ENCODE data around the gene NES.
A peak's percentile ranks its signal among the peaks of the same experiment; 100 is the strongest.

Gene NES

GRCh38 chr1:156666862-156667609 lies 10.2 kb downstream of the NES start:
- no peak overlapping the region for H2BK120ac ChIP-seq (ENCODE audit: low read depth, low read length)
- H4K91ac ChIP-seq (ENCODE audit: low read depth, low read length, poor library complexity), result no peak overlapping the region
- H2BK12ac ChIP-seq (ENCODE audit: low read length), result no peak overlapping the region
- H3K4me2 ChIP-seq (ENCODE audit: insufficient read depth, low read length, poor library complexity, severe bottlenecking), result no peak overlapping the region
- peak overlapping the region; percentile 14 for H3K23ac ChIP-seq (ENCODE audit: low read depth, low read length, poor library complexity)
- no peaks in the 10 kb centered on the region for H3K27me3 ChIP-seq (ENCODE audit: control insufficient read depth in 3 of 3, insufficient read depth in 3 of 3, low read depth in 1 of 3, low read length in 3 of 3)
- H3K14ac ChIP-seq (ENCODE audit: low read length), result peak overlapping the region; percentile 2
- H4K8ac ChIP-seq (ENCODE audit: low read depth, low read length), result peak overlapping the region; percentile 29
- H2AK5ac ChIP-seq (ENCODE audit: low read depth, low read length), result peak overlapping the region; percentile 59
- peaks cover 72 to 77% of the 10 kb centered on the region in 2 donors for H3K4me1 ChIP-seq (ENCODE audit: control insufficient read depth in 2 of 2, insufficient read depth in 1 of 2, low read depth in 1 of 2, low read length in 2 of 2)
- peaks cover 13% of the 10 kb centered on the region in 2 donors for H3K36me3 ChIP-seq (replicated peaks in 1 of 2; ENCODE audit: control insufficient read depth in 2 of 2, insufficient read depth in 2 of 2, low read length in 2 of 2)
- no peak overlapping the region for H2BK15ac ChIP-seq (ENCODE audit: low read length)
- H3K27ac ChIP-seq (replicated peaks; ENCODE audit: low read length), result peak overlapping the region; percentile 61
- peak overlapping the region; percentile 2 for H2BK5ac ChIP-seq (ENCODE audit: low read length)
- WGBS, 2 donors (ENCODE audit: extremely low coverage in 2 of 2, insufficient read length in 2 of 2, insufficient replicate concordance in 1 of 2), result no CpG with 5 or more reads among the region's 9 CpGs
- H3K4me3 ChIP-seq (ENCODE audit: low read length in 2 of 2), result no peak overlapping the region
- H3K9me3 ChIP-seq (replicated peaks in 1 of 2; ENCODE audit: control insufficient read depth in 2 of 2, insufficient read depth in 1 of 2, low read depth in 1 of 2, low read length in 2 of 2), result peaks cover 0 to 3% of the 10 kb centered on the region in 2 donors
- H3K4ac ChIP-seq (ENCODE audit: low read length), result no peak overlapping the region
- no peaks in the 10 kb centered on the region for H3K79me1 ChIP-seq (ENCODE audit: low read depth, low read length)
- DNase-seq (ENCODE audit: low spot score), result no peak
- H3K9ac ChIP-seq (ENCODE audit: low read depth, low read length, poor library complexity), result no peak overlapping the region
- H3K18ac ChIP-seq (ENCODE audit: low read length), result peak overlapping the region; percentile 95
- no peak overlapping the region for H2AFZ ChIP-seq (ENCODE audit: low read length)

- no peaks in the 10 kb centered on the region for H3K27me3 ChIP-seq (ENCODE audit: control insufficient read depth in 3 of 3, insufficient read depth in 3 of 3, low read depth in 1 of 3, low read length in 3 of 3)
These were observed 11.7 kb downstream of the NES start for GRCh38 chr1:156665539-156665938.

DNA sequence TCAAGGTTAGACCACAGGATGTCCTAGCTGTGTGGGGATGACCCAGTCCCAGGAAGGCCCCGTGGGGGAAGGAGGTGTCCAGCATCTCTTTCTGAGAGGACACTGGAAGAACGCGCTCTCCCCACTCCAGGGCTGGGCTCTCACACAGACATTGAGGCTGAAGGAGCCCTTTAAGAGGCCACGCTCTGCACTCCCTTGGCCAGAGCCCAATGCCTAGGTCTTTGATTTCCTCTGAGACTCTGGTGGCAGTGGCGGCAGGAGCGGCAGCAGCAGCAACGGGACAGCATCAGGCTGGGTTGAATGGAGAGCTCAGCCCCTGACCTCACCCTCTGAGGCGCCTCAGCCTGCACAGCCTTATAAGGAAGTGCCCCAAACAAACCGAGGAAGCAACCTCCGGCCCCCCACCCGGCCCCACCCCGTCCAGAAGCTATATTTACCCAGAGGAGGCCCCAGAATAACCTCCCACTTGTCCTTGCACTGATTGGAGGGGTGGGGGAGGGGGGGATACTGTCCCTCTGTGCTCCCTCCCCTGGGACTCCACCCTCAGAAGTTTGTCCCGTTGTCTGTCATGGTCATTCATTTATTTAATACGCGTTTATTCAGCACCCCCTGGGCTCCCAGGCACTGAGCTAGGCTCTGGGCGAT lies 12.3 kb downstream of the NES start:
- Histone ChIP-seq H3K27me3 (ENCODE audit: control insufficient read depth in 3 of 3, insufficient read depth in 3 of 3, low read depth in 1 of 3, low read length in 3 of 3) (no peaks in the 10 kb centered on the region), H3K4me3 (ENCODE audit: low read length in 2 of 2) (peak overlapping the region in 1 of 2 donors; percentile 9), H2BK5ac (ENCODE audit: low read length) (peak overlapping the region; percentile 25), H3K27ac (replicated peaks; ENCODE audit: low read length) (peak overlapping the region; percentile 82), H3K23ac (ENCODE audit: low read depth, low read length, poor library complexity) (no peak overlapping the region), H3K36me3 (replicated peaks in 1 of 2; ENCODE audit: control insufficient read depth in 2 of 2, insufficient read depth in 2 of 2, low read length in 2 of 2) (peaks cover 0 to 1% of the 10 kb centered on the region in 2 donors), H3K4me1 (ENCODE audit: control insufficient read depth in 2 of 2, insufficient read depth in 1 of 2, low read depth in 1 of 2, low read length in 2 of 2) (peaks cover 79 to 82% of the 10 kb centered on the region in 2 donors), H4K8ac (ENCODE audit: low read depth, low read length) (no peak overlapping the region), H2AFZ (ENCODE audit: low read length) (peak overlapping the region; percentile 46), H3K9me3 (replicated peaks in 1 of 2; ENCODE audit: control insufficient read depth in 2 of 2, insufficient read depth in 1 of 2, low read depth in 1 of 2, low read length in 2 of 2) (no peaks in the 10 kb centered on the region), H3K79me1 (ENCODE audit: low read depth, low read length) (peaks cover 2% of the 10 kb centered on the region), H2BK12ac (ENCODE audit: low read length) (peak overlapping the region; percentile 89), H3K14ac (ENCODE audit: low read length) (no peak overlapping the region), H2BK120ac (ENCODE audit: low read depth, low read length) (peak overlapping the region; percentile 63), H2AK5ac (ENCODE audit: low read depth, low read length) (peak overlapping the region; percentile 38), H4K91ac (ENCODE audit: low read depth, low read length, poor library complexity) (peak overlapping the region; percentile 41), H3K9ac (ENCODE audit: low read depth, low read length, poor library complexity) (no peak overlapping the region), H3K18ac (ENCODE audit: low read length) (peak overlapping the region; percentile 44), H3K4me2 (ENCODE audit: insufficient read depth, low read length, poor library complexity, severe bottlenecking) (peak overlapping the region; percentile 15), H3K4ac (ENCODE audit: low read length) (no peak overlapping the region), H2BK15ac (ENCODE audit: low read length) (peak overlapping the region; percentile 6)
- no CpG with 5 or more reads among the region's 16 CpGs for WGBS, 2 donors (ENCODE audit: extremely low coverage in 2 of 2, insufficient read length in 2 of 2, insufficient replicate concordance in 1 of 2)
- DNase-seq (ENCODE audit: low spot score), result no peak

More at GRCh38 chr1:156665539-156665938, 11.7 kb downstream of the NES start:
- Histone ChIP-seq H2AK5ac (ENCODE audit: low read depth, low read length) (peak overlapping the region; percentile 38), H3K4me1 (ENCODE audit: control insufficient read depth in 2 of 2, insufficient read depth in 1 of 2, low read depth in 1 of 2, low read length in 2 of 2) (peaks cover 81 to 85% of the 10 kb centered on the region in 2 donors), H3K4me2 (ENCODE audit: insufficient read depth, low read length, poor library complexity, severe bottlenecking) (no peak overlapping the region), H3K18ac (ENCODE audit: low read length) (peak overlapping the region; percentile 55), H2BK5ac (ENCODE audit: low read length) (peak overlapping the region; percentile 25), H3K4me3 (ENCODE audit: low read length in 2 of 2) (no peak overlapping the region), H2BK15ac (ENCODE audit: low read length) (peak overlapping the region; percentile 28), H2AFZ (ENCODE audit: low read length) (no peak overlapping the region), H3K9me3 (replicated peaks in 1 of 2; ENCODE audit: control insufficient read depth in 2 of 2, insufficient read depth in 1 of 2, low read depth in 1 of 2, low read length in 2 of 2) (no peaks in the 10 kb centered on the region), H3K4ac (ENCODE audit: low read length) (no peak overlapping the region), H4K91ac (ENCODE audit: low read depth, low read length, poor library complexity) (no peak overlapping the region), H3K23ac (ENCODE audit: low read depth, low read length, poor library complexity) (no peak overlapping the region), H3K27ac (replicated peaks; ENCODE audit: low read length) (peak overlapping the region; percentile 46), H3K14ac (ENCODE audit: low read length) (no peak overlapping the region), H3K9ac (ENCODE audit: low read depth, low read length, poor library complexity) (no peak overlapping the region), H4K8ac (ENCODE audit: low read depth, low read length) (no peak overlapping the region), H3K79me1 (ENCODE audit: low read depth, low read length) (no peaks in the 10 kb centered on the region), H3K36me3 (replicated peaks in 1 of 2; ENCODE audit: control insufficient read depth in 2 of 2, insufficient read depth in 2 of 2, low read length in 2 of 2) (peaks cover 0 to 4% of the 10 kb centered on the region in 2 donors), H2BK12ac (ENCODE audit: low read length) (no peak overlapping the region), H2BK120ac (ENCODE audit: low read depth, low read length) (peak overlapping the region; percentile 61)
- no CpG with 5 or more reads among the region's 3 CpGs for WGBS, 2 donors (ENCODE audit: extremely low coverage in 2 of 2, insufficient read length in 2 of 2, insufficient replicate concordance in 1 of 2)
- no peak for DNase-seq (ENCODE audit: low spot score)

Measured in neuronal stem cell (in vitro differentiated cells).